ENCODE results near the gene NUP35. TPM values are rescaled to one million over a fixed set of nuclear protein-coding genes. Genes with fewer than 3 reads are reported as not detected.

Gene NUP35
- total RNA-seq, 1 experiment from 2014 or later = 33.4 TPM

- Histone ChIP-seq H3K9me2 (ENCODE audit: insufficient read depth) (no peaks in the 10 kb centered on the region), H2AFZ (ENCODE audit: low read depth, low read length, poor library complexity, severe bottlenecking) (no peak overlapping the region), H3K4me1 (ENCODE audit: control insufficient read depth in 1 of 2, insufficient read depth in 2 of 2, low read length in 2 of 2) (peaks cover 10 to 16% of the 10 kb centered on the region in 2 experiments), H4K20me1 (ENCODE audit: insufficient read depth) (no peaks in the 10 kb centered on the region), H3K4me3 (replicated peaks in 1 of 2; ENCODE audit: low read depth in 1 of 2, low read length in 2 of 2) (no peak overlapping the region), H3K27ac (ENCODE audit: low read depth, low read length) (no peak overlapping the region), H3K9ac (ENCODE audit: low read length) (no peak overlapping the region), H3K4me2 (ENCODE audit: low read length) (no peak overlapping the region), H3K27me3 (ENCODE audit: insufficient read depth, low read length) (no peaks in the 10 kb centered on the region), H3K9me3 (ENCODE audit: control insufficient read depth in 1 of 2, insufficient read depth in 1 of 2, low read depth in 1 of 2, low read length in 2 of 2) (peaks cover 0 to 3% of the 10 kb centered on the region in 2 experiments; a peak in 2 of 4 replicates), H3K79me2 (ENCODE audit: insufficient read depth, low read length) (no peaks in the 10 kb centered on the region), H3K36me3 (ENCODE audit: control insufficient read depth in 1 of 2, insufficient read depth in 2 of 2, low read length in 2 of 2) (no peaks in the 10 kb centered on the region; a peak in 1 of 4 replicates)
- RAD21 ChIA-PET (ENCODE audit: low non-redundant PET in 1 of 2, low total read pairs in 2 of 2, uncharacterized antibody in 2 of 2, unreplicated experiment in 2 of 2) = no interaction called here
- no peak for TF ChIP-seq RAD21 (IDR thresholded peaks at IDR 0.05; ENCODE audit: low read depth)
- BruUV-seq (replicated peaks) = no TSS peak
- CTCF ChIA-PET = no interaction called here
- ATAC-seq (0 out of 2 replicates have a peak, but pooled peaks have one; percentile 57), DNase-seq (ENCODE audit: low read depth, low spot score) (no peak)
- intact Hi-C loops (cut with micrococcal nuclease) = no loop called here
- POLR2A ChIA-PET = no interaction called here
Measured at GRCh38 chr2:183204397-183204796, 80.2 kb downstream of the NUP35 start.

- intact Hi-C loops (cut with micrococcal nuclease) = no loop called here
- DNase-seq (ENCODE audit: low read depth, low spot score) = peak; percentile 1
- CTCF ChIA-PET = no interaction called here
Measured at GRCh38 chr2:183207110-183207509, 82.9 kb downstream of the NUP35 start.

More at GRCh38 chr2:183207110-183207509, 82.9 kb downstream of the NUP35 start:
- Histone ChIP-seq H2AFZ (ENCODE audit: low read depth, low read length, poor library complexity, severe bottlenecking) (no peak overlapping the region), H3K79me2 (ENCODE audit: insufficient read depth, low read length) (no peaks in the 10 kb centered on the region), H3K9me2 (ENCODE audit: insufficient read depth) (no peaks in the 10 kb centered on the region), H3K4me2 (ENCODE audit: low read length) (peak overlapping the region; percentile 26), H3K9me3 (ENCODE audit: control insufficient read depth in 1 of 2, insufficient read depth in 1 of 2, low read depth in 1 of 2, low read length in 2 of 2) (peaks cover 0 to 3% of the 10 kb centered on the region in 2 experiments; a peak in 2 of 4 replicates), H3K27me3 (ENCODE audit: insufficient read depth, low read length) (no peaks in the 10 kb centered on the region), H3K36me3 (ENCODE audit: control insufficient read depth in 1 of 2, insufficient read depth in 2 of 2, low read length in 2 of 2) (no peaks in the 10 kb centered on the region; a peak in 1 of 4 replicates), H3K4me3 (replicated peaks in 1 of 2; ENCODE audit: low read depth in 1 of 2, low read length in 2 of 2) (no peak overlapping the region), H3K4me1 (ENCODE audit: control insufficient read depth in 1 of 2, insufficient read depth in 2 of 2, low read length in 2 of 2) (peaks cover 10 to 16% of the 10 kb centered on the region in 2 experiments), H3K9ac (ENCODE audit: low read length) (no peak overlapping the region), H4K20me1 (ENCODE audit: insufficient read depth) (no peaks in the 10 kb centered on the region), H3K27ac (ENCODE audit: low read depth, low read length) (no peak overlapping the region)
- TF ChIP-seq ZNF274 (IDR thresholded peaks at IDR 0.05; ENCODE audit: low read depth, low read length) (no peak), SRF (IDR thresholded peaks at IDR 0.05; ENCODE audit: low read depth) (no peak), TCF7L2 (IDR thresholded peaks at IDR 0.05; ENCODE audit: borderline replicate concordance, extremely low read depth, insufficient read depth, insufficient read length) (peak; percentile 24), SP1 (IDR thresholded peaks at IDR 0.05; ENCODE audit: low read depth) (0 out of 2 replicates have a peak, but pooled peaks have one; percentile 8)
- no TSS peak for BruUV-seq (replicated peaks)
- POLR2A ChIA-PET = no interaction called here
- peak; percentile 81 for ATAC-seq
- RAD21 ChIA-PET (ENCODE audit: low non-redundant PET in 1 of 2, low total read pairs in 2 of 2, uncharacterized antibody in 2 of 2, unreplicated experiment in 2 of 2) = no interaction called here
